HG03280 (cell line): ENCODE data around the gene ZP1.

ENCODE experiments used
- ATAC-seq: cut with Tn5 transposase; IDR thresholded peaks from one replicate; pipeline ENCODE4 v1.9.1; 2021; ENCODE audit warnings: mild to moderate bottlenecking, moderate library complexity; ENCODE audit not compliant: unreplicated experiment

ZP1 gene

DNA sequence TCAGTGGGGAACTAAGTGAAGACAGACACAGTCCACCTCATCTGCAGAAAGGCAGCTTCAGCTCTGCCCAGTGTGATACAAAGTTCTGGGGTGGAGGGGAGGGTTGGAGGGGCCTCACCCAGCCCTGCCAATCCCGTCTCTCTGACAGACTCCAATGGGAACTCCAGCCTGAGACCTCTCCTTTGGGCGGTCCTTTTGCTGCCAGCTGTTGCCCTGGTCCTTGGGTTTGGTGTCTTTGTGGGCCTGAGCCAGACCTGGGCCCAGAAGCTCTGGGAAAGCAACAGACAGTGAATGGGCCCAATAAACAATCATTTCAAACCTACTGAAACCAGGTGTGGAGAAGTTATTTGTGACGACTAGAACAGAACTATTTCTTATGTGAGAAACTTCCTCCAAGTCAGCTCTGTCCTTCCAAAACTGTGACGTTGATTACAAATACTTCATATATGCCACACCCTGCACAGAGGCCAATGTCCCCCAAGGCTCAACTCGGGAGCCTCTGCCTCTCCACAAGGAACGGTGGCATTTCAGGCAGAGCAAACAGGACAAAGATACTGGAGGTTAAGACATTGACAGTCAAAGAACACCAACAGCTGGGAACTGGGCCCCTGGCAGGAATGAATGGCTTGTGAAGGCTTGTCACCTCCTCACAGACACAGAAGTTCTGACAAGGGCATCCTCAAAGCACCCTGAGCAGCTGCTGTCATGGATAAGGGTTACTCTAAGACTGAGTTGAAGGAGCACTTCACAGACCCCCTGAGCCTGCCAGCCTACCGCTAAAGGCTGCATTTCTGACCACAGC lies 8.2 kb downstream of the ZP1 start:
- ATAC-seq, result no peak

DNA sequence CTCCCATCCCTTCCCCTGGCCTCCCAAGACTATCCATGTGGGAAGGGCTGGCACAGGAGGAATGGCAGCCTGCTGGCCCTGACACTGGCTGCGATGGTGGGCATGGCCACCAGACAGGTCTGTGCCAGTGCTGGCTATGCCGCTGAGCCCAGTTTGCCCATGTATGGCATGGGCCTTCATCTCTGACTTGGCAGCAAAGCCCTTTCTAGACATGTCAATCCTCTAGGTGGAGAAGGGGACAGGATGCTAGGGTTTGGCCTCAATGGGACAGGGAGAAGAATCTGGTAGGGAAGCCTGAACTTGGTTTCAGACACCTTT lies 8.8 kb downstream of the ZP1 start:
- no peak for ATAC-seq

DNA sequence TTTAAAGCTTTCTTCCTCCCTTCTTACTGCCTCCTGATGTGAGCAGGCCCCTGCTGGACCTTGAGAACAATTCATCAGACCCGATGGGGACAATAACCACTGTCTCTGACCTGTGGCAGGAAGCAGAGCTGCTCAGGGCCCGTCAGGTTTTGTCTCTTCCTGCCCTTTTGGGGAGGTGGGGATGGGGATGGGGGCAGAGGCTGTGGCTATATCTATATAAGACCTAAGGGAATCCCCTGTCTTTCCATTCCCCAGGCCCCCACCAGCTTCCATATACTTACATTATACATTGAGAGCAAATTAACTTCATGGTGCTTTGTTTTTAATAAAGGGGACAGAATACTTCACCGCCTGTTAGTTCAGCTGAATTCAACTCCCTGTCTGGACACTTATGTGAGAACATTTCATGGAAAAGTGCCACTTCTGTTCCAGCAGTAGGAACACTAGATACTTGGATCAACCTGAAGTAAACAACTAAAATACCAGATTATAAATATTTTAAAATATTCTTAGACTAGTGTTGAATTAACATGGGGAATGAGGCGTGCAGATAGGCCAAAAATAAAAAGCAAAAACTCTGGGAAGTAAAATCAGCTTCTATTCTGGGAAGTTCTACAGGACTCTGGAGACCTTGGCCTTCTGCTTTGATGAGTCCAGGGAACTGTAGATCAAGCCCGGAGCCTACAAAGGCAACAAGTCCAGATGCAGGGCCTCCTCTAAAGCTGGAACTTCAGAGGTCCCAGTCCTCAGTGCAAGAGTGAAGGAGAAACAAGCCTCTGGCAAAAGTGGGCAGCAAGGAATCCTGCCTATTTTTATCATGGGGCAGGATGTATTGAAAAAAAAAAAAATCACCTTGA lies 11.1 kb downstream of the ZP1 start:
- no peak for ATAC-seq

- ATAC-seq, result no peak
Measured at GRCh38 chr11:60879104-60879503, 11.8 kb downstream of the ZP1 start.

GRCh38 chr11:60879971-60880588 lies 12.7 kb downstream of the ZP1 start:
- ATAC-seq, result no peak

GRCh38 chr11:60880643-60881282 lies 13.4 kb downstream of the ZP1 start:
- no peak for ATAC-seq

DNA sequence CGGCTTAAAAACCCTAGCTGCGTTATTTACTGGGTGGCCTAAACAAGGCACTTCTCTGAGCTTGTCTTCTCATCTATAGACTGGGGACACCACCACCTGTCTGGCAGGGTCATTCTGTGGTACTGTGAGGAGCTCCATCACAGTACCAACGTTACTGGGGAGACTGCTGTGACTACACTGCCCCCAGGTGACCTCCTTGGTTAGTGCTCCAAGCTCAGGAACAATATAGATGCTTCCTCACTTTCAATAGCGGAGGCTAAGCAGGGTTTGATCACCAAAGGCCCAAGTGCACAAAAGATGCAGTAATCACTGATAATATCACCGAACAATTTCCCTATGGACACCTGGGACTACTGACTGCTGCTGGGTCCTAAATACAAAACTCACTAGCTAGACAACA lies 20.2 kb downstream of the ZP1 start:
- ATAC-seq, result peak; percentile 47

DNA sequence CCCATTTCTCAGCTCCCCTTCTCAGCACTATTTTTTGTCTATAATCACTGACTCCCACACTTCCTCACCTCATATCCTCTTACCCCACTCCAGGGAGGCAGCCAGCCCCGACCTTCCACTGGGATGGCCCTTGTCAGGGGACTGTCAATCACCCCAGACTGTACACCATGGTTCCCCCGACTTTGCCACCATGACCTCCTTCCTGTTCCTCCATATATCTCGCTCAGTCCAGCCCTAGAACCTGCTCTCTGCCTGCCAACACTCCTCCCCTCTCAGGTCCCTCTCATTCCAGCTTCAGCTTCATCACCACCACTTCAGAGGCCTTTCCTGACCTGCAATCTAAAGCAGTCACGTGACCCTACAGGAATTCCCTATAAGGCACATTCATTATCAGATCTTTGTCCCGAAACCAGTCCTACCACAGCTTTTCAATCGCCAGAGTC lies 22.5 kb downstream of the ZP1 start:
- no peak for ATAC-seq

- no peak for ATAC-seq
Measured at GRCh38 chr11:60890696-60891095, 23.4 kb downstream of the ZP1 start.

GRCh38 chr11:60891103-60891741 lies 23.9 kb downstream of the ZP1 start:
- no peak for ATAC-seq

- ATAC-seq, result no peak
Measured at GRCh38 chr11:60895687-60896086, 28.3 kb downstream of the ZP1 start.

GRCh38 chr11:60897496-60897895 lies 30.2 kb downstream of the ZP1 start:
- no peak for ATAC-seq

GRCh38 chr11:60899046-60899936 lies 31.9 kb downstream of the ZP1 start:
- ATAC-seq, result no peak

- no peak for ATAC-seq
Measured at GRCh38 chr11:60899977-60900376, 32.6 kb downstream of the ZP1 start.

- no peak for ATAC-seq
Measured at GRCh38 chr11:60900673-60901404, 33.5 kb downstream of the ZP1 start.

DNA sequence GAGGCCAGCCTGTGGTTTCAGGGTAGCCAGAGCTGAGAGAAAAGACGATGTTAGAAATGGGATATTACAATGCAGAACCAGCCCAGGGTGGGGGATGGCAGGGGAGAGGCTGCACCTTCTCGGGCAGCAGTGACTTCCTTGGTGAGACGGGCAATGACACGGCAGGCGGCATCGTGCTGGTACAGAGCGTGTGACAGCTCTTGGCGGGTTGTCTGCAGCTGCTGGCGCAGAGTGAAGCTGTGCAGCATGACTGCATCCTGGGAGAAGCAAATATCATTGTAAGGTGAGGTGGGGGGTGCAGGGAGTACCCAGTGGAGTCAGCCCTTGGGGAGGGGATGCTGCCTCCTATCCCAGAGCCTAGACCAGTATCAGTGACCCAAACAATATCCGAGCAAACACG lies 35.3 kb downstream of the ZP1 start:
- ATAC-seq, result no peak

GRCh38 chr11:60905047-60905446 lies 37.7 kb downstream of the ZP1 start:
- no peak for ATAC-seq

- ATAC-seq, result no peak
Measured at GRCh38 chr11:60905551-60906113, 38.3 kb downstream of the ZP1 start.
